A549 (cell line): ENCODE data around the gene CD300LF.

Experiments
- POLR2A ChIP-seq: IDR thresholded peaks from 2 replicates; pipeline ENCODE4 v1.6.1; 2012; ENCODE audit warnings: mild to moderate bottlenecking, low read length
- RNF2 ChIP-seq: fragments of 200-600 bp; sonication (generic); IDR thresholded peaks from 2 replicates; pipeline ENCODE4 v1.6.1; 2016; ENCODE audit warnings: low read depth, mild to moderate bottlenecking, antibody characterized with exemption, moderate library complexity, borderline replicate concordance
- TF ChIP-seq, protein P1 (sequence below): fragments of >200 bp; sonication (Bioruptor Twin); formaldehyde crosslinking; IDR thresholded peaks from 3 replicates; pipeline ENCODE4 v1.5.1; 2016
- TF ChIP-seq, protein P2 (sequence below): fragments of >200 bp; sonication (Bioruptor Twin); formaldehyde crosslinking; IDR thresholded peaks from 2 replicates; pipeline ENCODE4 v1.6.1; 2016

DNA sequence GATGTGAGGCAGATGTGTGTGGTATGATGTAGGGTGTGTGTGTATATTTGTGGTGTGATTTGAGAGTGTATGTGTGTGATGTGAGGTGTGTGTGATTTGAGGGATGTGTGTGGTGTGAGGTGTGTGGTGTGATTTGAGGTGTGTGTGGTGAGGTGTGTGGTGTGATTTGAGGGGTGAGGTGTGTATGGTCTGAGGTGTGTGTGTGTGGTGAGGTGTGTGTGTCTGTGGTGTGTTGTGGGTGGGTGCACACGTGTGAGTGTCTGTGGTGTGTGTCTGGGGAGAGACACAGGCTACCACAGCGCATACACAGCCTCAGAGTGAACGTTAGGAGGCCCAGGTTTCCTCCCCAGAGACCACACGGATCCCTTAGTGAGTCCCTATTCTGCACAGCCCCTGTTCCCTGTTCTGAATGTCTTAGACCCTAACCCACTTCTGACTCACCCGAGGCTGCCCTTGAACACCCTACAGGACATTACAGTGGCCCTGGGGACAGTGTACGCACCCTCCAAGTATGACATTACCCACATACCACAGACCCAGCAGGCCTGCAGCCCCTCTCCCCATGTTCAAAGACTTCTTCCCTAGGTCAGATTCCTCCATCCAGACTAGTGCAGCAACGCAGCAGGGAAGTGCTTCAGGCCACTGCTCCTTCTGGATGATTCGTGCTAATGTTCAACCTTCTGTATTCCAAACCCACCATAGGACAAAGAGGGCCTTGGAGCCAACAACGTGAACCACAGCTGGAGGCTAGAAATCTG, 20.8 kb upstream of the CD300LF start:
- TF ChIP-seq, protein P1, sequence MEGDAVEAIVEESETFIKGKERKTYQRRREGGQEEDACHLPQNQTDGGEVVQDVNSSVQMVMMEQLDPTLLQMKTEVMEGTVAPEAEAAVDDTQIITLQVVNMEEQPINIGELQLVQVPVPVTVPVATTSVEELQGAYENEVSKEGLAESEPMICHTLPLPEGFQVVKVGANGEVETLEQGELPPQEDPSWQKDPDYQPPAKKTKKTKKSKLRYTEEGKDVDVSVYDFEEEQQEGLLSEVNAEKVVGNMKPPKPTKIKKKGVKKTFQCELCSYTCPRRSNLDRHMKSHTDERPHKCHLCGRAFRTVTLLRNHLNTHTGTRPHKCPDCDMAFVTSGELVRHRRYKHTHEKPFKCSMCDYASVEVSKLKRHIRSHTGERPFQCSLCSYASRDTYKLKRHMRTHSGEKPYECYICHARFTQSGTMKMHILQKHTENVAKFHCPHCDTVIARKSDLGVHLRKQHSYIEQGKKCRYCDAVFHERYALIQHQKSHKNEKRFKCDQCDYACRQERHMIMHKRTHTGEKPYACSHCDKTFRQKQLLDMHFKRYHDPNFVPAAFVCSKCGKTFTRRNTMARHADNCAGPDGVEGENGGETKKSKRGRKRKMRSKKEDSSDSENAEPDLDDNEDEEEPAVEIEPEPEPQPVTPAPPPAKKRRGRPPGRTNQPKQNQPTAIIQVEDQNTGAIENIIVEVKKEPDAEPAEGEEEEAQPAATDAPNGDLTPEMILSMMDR = no peak
- no peak for TF ChIP-seq RNF2
- no peak for TF ChIP-seq POLR2A
- TF ChIP-seq, protein P2, sequence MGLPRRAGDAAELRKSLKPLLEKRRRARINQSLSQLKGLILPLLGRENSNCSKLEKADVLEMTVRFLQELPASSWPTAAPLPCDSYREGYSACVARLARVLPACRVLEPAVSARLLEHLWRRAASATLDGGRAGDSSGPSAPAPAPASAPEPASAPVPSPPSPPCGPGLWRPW = no peak
